ENCODE results near the gene ZNF384. TPM values are rescaled to one million over a fixed set of nuclear protein-coding genes. Genes with fewer than 3 reads are reported as not detected.

ZNF384 gene
- total and polyA plus RNA-seq, 2 of the 8 experiments (the other 6 are each of a cell fraction or from before 2014, with no cell fraction given), result 59.0 to 59.6 TPM

DNA sequence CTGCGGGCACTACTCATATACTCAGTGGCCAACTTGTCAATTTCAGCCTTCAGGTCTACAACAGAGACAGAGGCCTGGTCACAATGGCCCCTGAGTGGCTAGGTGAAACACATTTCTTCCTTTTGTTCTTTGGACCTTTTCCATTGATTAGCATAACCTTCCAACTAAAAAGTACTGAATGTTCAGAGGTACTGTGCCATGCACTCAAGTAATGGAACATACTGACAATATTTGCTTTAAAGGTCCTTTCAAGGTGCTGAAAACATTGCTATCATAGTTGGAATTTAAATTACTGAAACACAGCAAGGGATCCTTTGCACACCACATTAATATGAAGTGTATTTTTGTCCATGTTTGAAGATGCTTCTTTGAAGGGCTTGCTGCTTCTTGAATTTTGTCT is 35.8 kb downstream of the ZNF384 start:
- H3K9me3 ChIP-seq (ENCODE audit: insufficient read depth in 2 of 2, low read depth in 1 of 2, low read length in 1 of 2), result no peaks in the 10 kb centered on the region
- no peak overlapping the region for H4K91ac ChIP-seq (replicated peaks; ENCODE audit: insufficient read length, low read length)
- 100% methylated on average over 1 of the region's 1 CpG; no CpG with 5 or more reads in 1 of the 2 experiments for WGBS, 2 experiments (ENCODE audit: extremely low coverage in 1 of 2, insufficient coverage in 1 of 2, insufficient read length in 1 of 2, insufficient replicate concordance in 2 of 2, low coverage in 1 of 2, low lambda C conversion rate in 2 of 2, missing lambda C conversion rate in 1 of 2)
- no peaks in the 10 kb centered on the region for H3K23me2 ChIP-seq (ENCODE audit: low read depth, low read length)
- H2BK5ac ChIP-seq (ENCODE audit: low read depth, low read length), result no peak overlapping the region
- H2BK120ac ChIP-seq (replicated peaks; ENCODE audit: low read depth, low read length), result no peak overlapping the region
- H4K8ac ChIP-seq (ENCODE audit: extremely low read depth, insufficient read depth, low read length), result no peak overlapping the region
- no peak overlapping the region for H3K27ac ChIP-seq (ENCODE audit: low read depth, low read length)
- H3K56ac ChIP-seq (replicated peaks; ENCODE audit: insufficient read length, low read depth, low read length), result no peak overlapping the region
- POLR2A ChIA-PET (ENCODE audit: partially characterized antibody), result interaction anchor here (1.4 kb wide), 3 partner anchors 8 to 216 kb away, joined by 4 to 7 read pairs (median 6); no protein-coding TSS in a partner anchor
- H2BK12ac ChIP-seq (ENCODE audit: low read depth, low read length), result no peak overlapping the region
- no peaks in the 10 kb centered on the region for H3K79me1 ChIP-seq (ENCODE audit: low read depth, low read length)
- no peak overlapping the region for H2AFZ ChIP-seq (ENCODE audit: low read length)
- FAIRE-seq, result no peak
- no peak overlapping the region for H3K4me2 ChIP-seq (ENCODE audit: insufficient read depth in 1 of 2, low read depth in 2 of 2, low read length in 2 of 2)
- CTCF ChIA-PET (ENCODE audit: partially characterized antibody), result interaction anchor here (0.6 to 2.3 kb wide), 11 partner anchors 8 to 59 kb away, joined by 3 to 12 read pairs (median 6); partner anchors contain the start of gene LPAR5
- no peak overlapping the region for H3K4me3 ChIP-seq (ENCODE audit: extremely low read depth in 1 of 4, insufficient read depth in 2 of 4, low read depth in 3 of 4, low read length in 4 of 4)
- H2BK15ac ChIP-seq (ENCODE audit: low read length), result no peak overlapping the region
- TF ChIP-seq BACH1 (IDR thresholded peaks at IDR 0.05; ENCODE audit: low read length), result no peak
- TF ChIP-seq SP4 (IDR thresholded peaks at IDR 0.05; ENCODE audit: low read length), result no peak
- TF ChIP-seq POU5F1 (IDR thresholded peaks at IDR 0.05; ENCODE audit: low read depth, low read length), result no peak
- no peak for TF ChIP-seq TCF12 (IDR thresholded peaks at IDR 0.05; ENCODE audit: low read depth, low read length)
- no peak for TF ChIP-seq CHD2 (IDR thresholded peaks at IDR 0.05; ENCODE audit: low read length)
- H3K4ac ChIP-seq (replicated peaks; ENCODE audit: insufficient read length, low read depth, low read length), result no peak overlapping the region
- H3K18ac ChIP-seq (ENCODE audit: extremely low read depth, low read length), result no peak overlapping the region
- no peak overlapping the region for H2BK20ac ChIP-seq (ENCODE audit: low read length)
- no peak for DNase-seq (ENCODE audit: low read depth in 1 of 2, low spot score in 2 of 2)
- H2AK5ac ChIP-seq (ENCODE audit: low read depth, low read length), result no peak overlapping the region
- no peak overlapping the region for H3K23ac ChIP-seq (ENCODE audit: insufficient read length)
- no peak overlapping the region for H3K9ac ChIP-seq (replicated peaks in 1 of 4; ENCODE audit: extremely low read depth in 1 of 4, low read depth in 3 of 4, low read length in 3 of 4)
- H3K14ac ChIP-seq (ENCODE audit: insufficient read length), result no peak overlapping the region
- H3K79me2 ChIP-seq (ENCODE audit: control insufficient read depth in 1 of 2, insufficient read depth in 2 of 2, low read length in 2 of 2), result no peaks in the 10 kb centered on the region; a peak in 1 of 4 replicates
- H3K36me3 ChIP-seq (ENCODE audit: control insufficient read depth in 2 of 4, insufficient read depth in 4 of 4, low read length in 3 of 4), result peaks cover 4 to 35% (median 21%) of the 10 kb centered on the region in 4 experiments; a peak in 6 of 8 replicates
- H4K20me1 ChIP-seq (replicated peaks in 1 of 2; ENCODE audit: control insufficient read depth in 1 of 2, insufficient read depth in 2 of 2, low read length in 2 of 2), result no peaks in the 10 kb centered on the region
- H4K5ac ChIP-seq (ENCODE audit: insufficient read length, low read depth, low read length), result no peak overlapping the region
- no peaks in the 10 kb centered on the region for H3K4me1 ChIP-seq (replicated peaks in 1 of 4; ENCODE audit: control insufficient read depth in 3 of 4, insufficient read depth in 4 of 4, low read length in 3 of 4)
- no peaks in the 10 kb centered on the region for H3K27me3 ChIP-seq (replicated peaks in 1 of 4; ENCODE audit: control insufficient read depth in 3 of 4, extremely low read depth in 1 of 4, insufficient read depth in 3 of 4, low read length in 3 of 4)

All from H1 (cell line).